ENCODE results near the gene SPATA3.

SPATA3 gene

GRCh38 chr2:230990899-230991150 is 5.1 kb upstream of the SPATA3 start:
- peaks cover 11% of the 10 kb centered on the region for H3K4me1 ChIP-seq (ENCODE audit: low read length)
- H3K9ac ChIP-seq (ENCODE audit: low read length): no peak overlapping the region
- no peaks in the 10 kb centered on the region for H3K9me3 ChIP-seq (ENCODE audit: insufficient read depth, low read length)
- H2AFZ ChIP-seq (ENCODE audit: low read depth, low read length): no peak overlapping the region
- no peaks in the 10 kb centered on the region for H3K36me3 ChIP-seq (replicated peaks; ENCODE audit: low read depth, low read length)
- H3K4me2 ChIP-seq (ENCODE audit: low read length): no peak overlapping the region
- TF ChIP-seq CTCF (IDR thresholded peaks at IDR 0.05; ENCODE audit: low read depth, low read length): no peak
- TF ChIP-seq EZH2phosphoT487 (IDR thresholded peaks at IDR 0.05; ENCODE audit: low read depth): no peak
- H3K27me3 ChIP-seq (ENCODE audit: low read depth, low read length): no peaks in the 10 kb centered on the region
- no peaks in the 10 kb centered on the region for H3K79me2 ChIP-seq (ENCODE audit: low read length)
- H4K20me1 ChIP-seq (ENCODE audit: insufficient read depth, low read length): no peaks in the 10 kb centered on the region
- H3K4me3 ChIP-seq (ENCODE audit: low read length): no peak overlapping the region
- H3K27ac ChIP-seq (ENCODE audit: low read length): no peak overlapping the region

- TF ChIP-seq CTCF (IDR thresholded peaks at IDR 0.05; ENCODE audit: low read depth, low read length) (no peak), EZH2phosphoT487 (IDR thresholded peaks at IDR 0.05; ENCODE audit: low read depth) (no peak)
- Histone ChIP-seq H3K79me2 (ENCODE audit: low read length) (no peaks in the 10 kb centered on the region), H3K4me3 (ENCODE audit: low read length) (no peak overlapping the region), H3K9ac (ENCODE audit: low read length) (no peak overlapping the region), H2AFZ (ENCODE audit: low read depth, low read length) (no peak overlapping the region), H3K4me2 (ENCODE audit: low read length) (no peak overlapping the region), H3K27ac (ENCODE audit: low read length) (no peak overlapping the region), H3K9me3 (ENCODE audit: insufficient read depth, low read length) (no peaks in the 10 kb centered on the region), H3K27me3 (ENCODE audit: low read depth, low read length) (no peaks in the 10 kb centered on the region), H3K4me1 (ENCODE audit: low read length) (peaks cover 4% of the 10 kb centered on the region), H3K36me3 (replicated peaks; ENCODE audit: low read depth, low read length) (no peaks in the 10 kb centered on the region), H4K20me1 (ENCODE audit: insufficient read depth, low read length) (no peaks in the 10 kb centered on the region)
Observed at GRCh38 chr2:230991598-230991997, 4.3 kb upstream of the SPATA3 start.

- Histone ChIP-seq H3K4me1 (ENCODE audit: low read length) (no peaks in the 10 kb centered on the region), H3K9me3 (ENCODE audit: insufficient read depth, low read length) (no peaks in the 10 kb centered on the region), H3K4me2 (ENCODE audit: low read length) (no peak overlapping the region), H3K36me3 (replicated peaks; ENCODE audit: low read depth, low read length) (no peaks in the 10 kb centered on the region), H2AFZ (ENCODE audit: low read depth, low read length) (no peak overlapping the region), H3K27me3 (ENCODE audit: low read depth, low read length) (0 out of 2 replicates have a peak, but pooled peaks cover 9% of the 10 kb centered on the region), H3K9ac (ENCODE audit: low read length) (no peak overlapping the region), H3K79me2 (ENCODE audit: low read length) (no peaks in the 10 kb centered on the region), H3K4me3 (ENCODE audit: low read length) (no peak overlapping the region), H4K20me1 (ENCODE audit: insufficient read depth, low read length) (no peaks in the 10 kb centered on the region), H3K27ac (ENCODE audit: low read length) (no peak overlapping the region)
- TF ChIP-seq EZH2phosphoT487 (IDR thresholded peaks at IDR 0.05; ENCODE audit: low read depth) (no peak), CTCF (IDR thresholded peaks at IDR 0.05; ENCODE audit: low read depth, low read length) (no peak)
Observed at GRCh38 chr2:230996661-230997060, 740 bp downstream of the SPATA3 start.

- H3K27me3 ChIP-seq (ENCODE audit: low read depth, low read length): peaks cover 9% of the 10 kb centered on the region; the same call in 1 of the 2 replicates
Observed at GRCh38 chr2:230998882-230999281, 3.0 kb downstream of the SPATA3 start.

More at GRCh38 chr2:230998882-230999281, 3.0 kb downstream of the SPATA3 start:
- no peak overlapping the region for H3K4me3 ChIP-seq (ENCODE audit: low read length)
- H2AFZ ChIP-seq (ENCODE audit: low read depth, low read length): no peak overlapping the region
- H3K36me3 ChIP-seq (replicated peaks; ENCODE audit: low read depth, low read length): no peaks in the 10 kb centered on the region
- H4K20me1 ChIP-seq (ENCODE audit: insufficient read depth, low read length): no peaks in the 10 kb centered on the region
- no peak overlapping the region for H3K9ac ChIP-seq (ENCODE audit: low read length)
- no peak for TF ChIP-seq CTCF (IDR thresholded peaks at IDR 0.05; ENCODE audit: low read depth, low read length)
- no peak for TF ChIP-seq EZH2phosphoT487 (IDR thresholded peaks at IDR 0.05; ENCODE audit: low read depth)
- H3K9me3 ChIP-seq (ENCODE audit: insufficient read depth, low read length): no peaks in the 10 kb centered on the region
- no peak overlapping the region for H3K27ac ChIP-seq (ENCODE audit: low read length)
- no peak overlapping the region for H3K4me2 ChIP-seq (ENCODE audit: low read length)
- no peaks in the 10 kb centered on the region for H3K4me1 ChIP-seq (ENCODE audit: low read length)
- H3K79me2 ChIP-seq (ENCODE audit: low read length): no peaks in the 10 kb centered on the region
